ENCODE results near the gene RBFA. TPM values are rescaled to one million over a fixed set of nuclear protein-coding genes. Genes with fewer than 3 reads are reported as not detected.

The RBFA gene
- total and polyA plus RNA-seq, 10 of the 15 experiments (the other 5 are each of a cell fraction or from before 2014, with no cell fraction given) = 7.2 to 56.0 (median 37.7) TPM

GRCh38 chr18:80034068-80034851 is at the start of gene RBFA (continued):
- TF ChIP-seq, protein P1, sequence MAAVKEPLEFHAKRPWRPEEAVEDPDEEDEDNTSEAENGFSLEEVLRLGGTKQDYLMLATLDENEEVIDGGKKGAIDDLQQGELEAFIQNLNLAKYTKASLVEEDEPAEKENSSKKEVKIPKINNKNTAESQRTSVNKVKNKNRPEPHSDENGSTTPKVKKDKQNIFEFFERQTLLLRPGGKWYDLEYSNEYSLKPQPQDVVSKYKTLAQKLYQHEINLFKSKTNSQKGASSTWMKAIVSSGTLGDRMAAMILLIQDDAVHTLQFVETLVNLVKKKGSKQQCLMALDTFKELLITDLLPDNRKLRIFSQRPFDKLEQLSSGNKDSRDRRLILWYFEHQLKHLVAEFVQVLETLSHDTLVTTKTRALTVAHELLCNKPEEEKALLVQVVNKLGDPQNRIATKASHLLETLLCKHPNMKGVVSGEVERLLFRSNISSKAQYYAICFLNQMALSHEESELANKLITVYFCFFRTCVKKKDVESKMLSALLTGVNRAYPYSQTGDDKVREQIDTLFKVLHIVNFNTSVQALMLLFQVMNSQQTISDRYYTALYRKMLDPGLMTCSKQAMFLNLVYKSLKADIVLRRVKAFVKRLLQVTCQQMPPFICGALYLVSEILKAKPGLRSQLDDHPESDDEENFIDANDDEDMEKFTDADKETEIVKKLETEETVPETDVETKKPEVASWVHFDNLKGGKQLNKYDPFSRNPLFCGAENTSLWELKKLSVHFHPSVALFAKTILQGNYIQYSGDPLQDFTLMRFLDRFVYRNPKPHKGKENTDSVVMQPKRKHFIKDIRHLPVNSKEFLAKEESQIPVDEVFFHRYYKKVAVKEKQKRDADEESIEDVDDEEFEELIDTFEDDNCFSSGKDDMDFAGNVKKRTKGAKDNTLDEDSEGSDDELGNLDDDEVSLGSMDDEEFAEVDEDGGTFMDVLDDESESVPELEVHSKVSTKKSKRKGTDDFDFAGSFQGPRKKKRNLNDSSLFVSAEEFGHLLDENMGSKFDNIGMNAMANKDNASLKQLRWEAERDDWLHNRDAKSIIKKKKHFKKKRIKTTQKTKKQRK (IDR thresholded peaks at IDR 0.05; ENCODE audit: low read depth, low read length) = no peak
- TF ChIP-seq IKZF1 (conservative IDR thresholded peaks at IDR 0.05) = peak; percentile 93
- TF ChIP-seq YY1 (IDR thresholded peaks at IDR 0.05; ENCODE audit: low read depth, low read length) = 0 out of 2 replicates have a peak, but pooled peaks have one; percentile 33
- peak; percentile 56 for TF ChIP-seq EED (IDR thresholded peaks at IDR 0.05; ENCODE audit: low read depth)
- TF ChIP-seq, protein P2, sequence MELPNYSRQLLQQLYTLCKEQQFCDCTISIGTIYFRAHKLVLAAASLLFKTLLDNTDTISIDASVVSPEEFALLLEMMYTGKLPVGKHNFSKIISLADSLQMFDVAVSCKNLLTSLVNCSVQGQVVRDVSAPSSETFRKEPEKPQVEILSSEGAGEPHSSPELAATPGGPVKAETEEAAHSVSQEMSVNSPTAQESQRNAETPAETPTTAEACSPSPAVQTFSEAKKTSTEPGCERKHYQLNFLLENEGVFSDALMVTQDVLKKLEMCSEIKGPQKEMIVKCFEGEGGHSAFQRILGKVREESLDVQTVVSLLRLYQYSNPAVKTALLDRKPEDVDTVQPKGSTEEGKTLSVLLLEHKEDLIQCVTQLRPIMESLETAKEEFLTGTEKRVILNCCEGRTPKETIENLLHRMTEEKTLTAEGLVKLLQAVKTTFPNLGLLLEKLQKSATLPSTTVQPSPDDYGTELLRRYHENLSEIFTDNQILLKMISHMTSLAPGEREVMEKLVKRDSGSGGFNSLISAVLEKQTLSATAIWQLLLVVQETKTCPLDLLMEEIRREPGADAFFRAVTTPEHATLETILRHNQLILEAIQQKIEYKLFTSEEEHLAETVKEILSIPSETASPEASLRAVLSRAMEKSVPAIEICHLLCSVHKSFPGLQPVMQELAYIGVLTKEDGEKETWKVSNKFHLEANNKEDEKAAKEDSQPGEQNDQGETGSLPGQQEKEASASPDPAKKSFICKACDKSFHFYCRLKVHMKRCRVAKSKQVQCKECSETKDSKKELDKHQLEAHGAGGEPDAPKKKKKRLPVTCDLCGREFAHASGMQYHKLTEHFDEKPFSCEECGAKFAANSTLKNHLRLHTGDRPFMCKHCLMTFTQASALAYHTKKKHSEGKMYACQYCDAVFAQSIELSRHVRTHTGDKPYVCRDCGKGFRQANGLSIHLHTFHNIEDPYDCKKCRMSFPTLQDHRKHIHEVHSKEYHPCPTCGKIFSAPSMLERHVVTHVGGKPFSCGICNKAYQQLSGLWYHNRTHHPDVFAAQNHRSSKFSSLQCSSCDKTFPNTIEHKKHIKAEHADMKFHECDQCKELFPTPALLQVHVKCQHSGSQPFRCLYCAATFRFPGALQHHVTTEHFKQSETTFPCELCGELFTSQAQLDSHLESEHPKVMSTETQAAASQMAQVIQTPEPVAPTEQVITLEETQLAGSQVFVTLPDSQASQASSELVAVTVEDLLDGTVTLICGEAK (IDR thresholded peaks at IDR 0.05; ENCODE audit: borderline replicate concordance) = no peak
- TF ChIP-seq CHD1 (IDR thresholded peaks at IDR 0.05; ENCODE audit: low read depth, low read length) = no peak
- 0 out of 2 replicates have a peak, but pooled peaks have one; percentile 45 for TF ChIP-seq SMAD5 (IDR thresholded peaks at IDR 0.05; ENCODE audit: low read depth)
- 0 out of 2 replicates have a peak, but pooled peaks have one; percentile 56 for TF ChIP-seq RCOR1 (conservative IDR thresholded peaks at IDR 0.05; ENCODE audit: low read depth, low read length)
- 0 out of 2 replicates have a peak, but pooled peaks have one; percentile 32 for TF ChIP-seq POLR2AphosphoS2 (IDR thresholded peaks at IDR 0.05; ENCODE audit: low read depth, low read length)
- TF ChIP-seq TBL1XR1 (IDR thresholded peaks at IDR 0.05; ENCODE audit: low read depth, low read length) = peak; percentile 36; the same call in 1 of the 2 replicates
- TF ChIP-seq, protein P3, sequence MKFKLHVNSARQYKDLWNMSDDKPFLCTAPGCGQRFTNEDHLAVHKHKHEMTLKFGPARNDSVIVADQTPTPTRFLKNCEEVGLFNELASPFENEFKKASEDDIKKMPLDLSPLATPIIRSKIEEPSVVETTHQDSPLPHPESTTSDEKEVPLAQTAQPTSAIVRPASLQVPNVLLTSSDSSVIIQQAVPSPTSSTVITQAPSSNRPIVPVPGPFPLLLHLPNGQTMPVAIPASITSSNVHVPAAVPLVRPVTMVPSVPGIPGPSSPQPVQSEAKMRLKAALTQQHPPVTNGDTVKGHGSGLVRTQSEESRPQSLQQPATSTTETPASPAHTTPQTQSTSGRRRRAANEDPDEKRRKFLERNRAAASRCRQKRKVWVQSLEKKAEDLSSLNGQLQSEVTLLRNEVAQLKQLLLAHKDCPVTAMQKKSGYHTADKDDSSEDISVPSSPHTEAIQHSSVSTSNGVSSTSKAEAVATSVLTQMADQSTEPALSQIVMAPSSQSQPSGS (IDR thresholded peaks at IDR 0.05; ENCODE audit: low read length) = no peak
- no peak; the same call in 1 of the 2 replicates for TF ChIP-seq NBN (IDR thresholded peaks at IDR 0.05)
- peak; percentile 64 for TF ChIP-seq HDAC6 (IDR thresholded peaks at IDR 0.05; ENCODE audit: unreplicated experiment)
- no peak for TF ChIP-seq PAX8 (IDR thresholded peaks at IDR 0.05)
- peak; percentile 80 for TF ChIP-seq RUNX3 (IDR thresholded peaks at IDR 0.05; ENCODE audit: low read length)
- TF ChIP-seq, protein P4, sequence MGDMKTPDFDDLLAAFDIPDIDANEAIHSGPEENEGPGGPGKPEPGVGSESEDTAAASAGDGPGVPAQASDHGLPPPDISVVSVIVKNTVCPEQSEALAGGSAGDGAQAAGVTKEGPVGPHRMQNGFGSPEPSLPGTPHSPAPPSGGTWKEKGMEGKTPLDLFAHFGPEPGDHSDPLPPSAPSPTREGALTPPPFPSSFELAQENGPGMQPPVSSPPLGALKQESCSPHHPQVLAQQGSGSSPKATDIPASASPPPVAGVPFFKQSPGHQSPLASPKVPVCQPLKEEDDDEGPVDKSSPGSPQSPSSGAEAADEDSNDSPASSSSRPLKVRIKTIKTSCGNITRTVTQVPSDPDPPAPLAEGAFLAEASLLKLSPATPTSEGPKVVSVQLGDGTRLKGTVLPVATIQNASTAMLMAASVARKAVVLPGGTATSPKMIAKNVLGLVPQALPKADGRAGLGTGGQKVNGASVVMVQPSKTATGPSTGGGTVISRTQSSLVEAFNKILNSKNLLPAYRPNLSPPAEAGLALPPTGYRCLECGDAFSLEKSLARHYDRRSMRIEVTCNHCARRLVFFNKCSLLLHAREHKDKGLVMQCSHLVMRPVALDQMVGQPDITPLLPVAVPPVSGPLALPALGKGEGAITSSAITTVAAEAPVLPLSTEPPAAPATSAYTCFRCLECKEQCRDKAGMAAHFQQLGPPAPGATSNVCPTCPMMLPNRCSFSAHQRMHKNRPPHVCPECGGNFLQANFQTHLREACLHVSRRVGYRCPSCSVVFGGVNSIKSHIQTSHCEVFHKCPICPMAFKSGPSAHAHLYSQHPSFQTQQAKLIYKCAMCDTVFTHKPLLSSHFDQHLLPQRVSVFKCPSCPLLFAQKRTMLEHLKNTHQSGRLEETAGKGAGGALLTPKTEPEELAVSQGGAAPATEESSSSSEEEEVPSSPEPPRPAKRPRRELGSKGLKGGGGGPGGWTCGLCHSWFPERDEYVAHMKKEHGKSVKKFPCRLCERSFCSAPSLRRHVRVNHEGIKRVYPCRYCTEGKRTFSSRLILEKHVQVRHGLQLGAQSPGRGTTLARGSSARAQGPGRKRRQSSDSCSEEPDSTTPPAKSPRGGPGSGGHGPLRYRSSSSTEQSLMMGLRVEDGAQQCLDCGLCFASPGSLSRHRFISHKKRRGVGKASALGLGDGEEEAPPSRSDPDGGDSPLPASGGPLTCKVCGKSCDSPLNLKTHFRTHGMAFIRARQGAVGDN (IDR thresholded peaks at IDR 0.05) = peak; percentile 71; the same call in 1 of the 2 replicates
- no peak for TF ChIP-seq KAT2A (conservative IDR thresholded peaks at IDR 0.05; ENCODE audit: control insufficient read depth, low read depth, low read length)

All from GM12878 (cell line).